Tracheal epithelial cell (primary cell): ENCODE measurements around the gene TRIM47. TPM values are rescaled to one million over a fixed set of nuclear protein-coding genes. Genes with fewer than 3 reads are reported as not detected.

Experiments used
- total RNA-seq: library from RNA; depleted of rRNA; stranded (reverse); fragments of >200 nt; gene quantifications from 2 replicates; pipeline ENCODE4 v1.2.1, GENCODE V29; 2014

The TRIM47 gene, protein sequence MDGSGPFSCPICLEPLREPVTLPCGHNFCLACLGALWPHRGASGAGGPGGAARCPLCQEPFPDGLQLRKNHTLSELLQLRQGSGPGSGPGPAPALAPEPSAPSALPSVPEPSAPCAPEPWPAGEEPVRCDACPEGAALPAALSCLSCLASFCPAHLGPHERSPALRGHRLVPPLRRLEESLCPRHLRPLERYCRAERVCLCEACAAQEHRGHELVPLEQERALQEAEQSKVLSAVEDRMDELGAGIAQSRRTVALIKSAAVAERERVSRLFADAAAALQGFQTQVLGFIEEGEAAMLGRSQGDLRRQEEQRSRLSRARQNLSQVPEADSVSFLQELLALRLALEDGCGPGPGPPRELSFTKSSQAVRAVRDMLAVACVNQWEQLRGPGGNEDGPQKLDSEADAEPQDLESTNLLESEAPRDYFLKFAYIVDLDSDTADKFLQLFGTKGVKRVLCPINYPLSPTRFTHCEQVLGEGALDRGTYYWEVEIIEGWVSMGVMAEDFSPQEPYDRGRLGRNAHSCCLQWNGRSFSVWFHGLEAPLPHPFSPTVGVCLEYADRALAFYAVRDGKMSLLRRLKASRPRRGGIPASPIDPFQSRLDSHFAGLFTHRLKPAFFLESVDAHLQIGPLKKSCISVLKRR
- 16.2 and 46.3 TPM in 2 replicates for total RNA-seq

DNA sequence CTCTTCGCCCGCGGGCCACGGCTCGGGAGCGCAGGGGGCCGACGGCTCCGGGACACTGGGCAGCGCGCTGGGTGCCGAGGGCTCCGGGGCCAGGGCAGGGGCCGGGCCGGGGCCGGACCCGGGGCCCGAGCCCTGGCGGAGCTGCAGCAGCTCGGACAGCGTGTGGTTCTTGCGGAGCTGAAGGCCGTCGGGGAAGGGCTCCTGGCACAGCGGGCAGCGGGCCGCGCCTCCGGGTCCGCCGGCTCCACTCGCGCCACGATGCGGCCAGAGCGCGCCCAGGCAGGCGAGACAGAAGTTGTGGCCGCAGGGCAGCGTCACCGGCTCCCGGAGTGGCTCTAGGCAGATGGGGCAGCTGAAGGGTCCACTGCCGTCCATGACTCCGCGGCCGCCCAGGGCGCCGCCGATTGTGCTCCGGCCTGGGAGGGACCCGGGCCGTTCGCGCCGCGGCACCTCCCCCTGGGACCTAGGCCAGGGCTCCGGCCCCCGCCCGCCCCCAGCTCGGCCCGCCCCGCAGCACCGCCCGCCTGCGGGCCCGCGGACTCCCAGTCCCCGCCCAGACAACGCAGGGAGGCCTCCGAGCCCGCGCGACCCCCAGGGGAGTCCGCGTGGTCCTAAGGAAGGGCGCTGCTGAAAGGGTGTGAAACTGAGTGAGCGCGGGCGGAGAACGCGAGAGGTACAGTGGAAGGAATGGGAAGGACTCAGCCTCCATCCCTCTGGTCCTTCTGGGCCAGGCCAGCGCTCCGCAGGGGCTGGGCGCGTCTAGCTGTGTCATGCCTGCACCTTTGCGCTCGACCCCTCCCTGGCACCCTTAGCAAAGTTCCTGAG lies at the start of gene TRIM47:
TRIM47 (minus strand) TSS at position 408 of the 825 bp plus-strand sequence; CDS start at position 375, 33 bp downstream.

DNA sequence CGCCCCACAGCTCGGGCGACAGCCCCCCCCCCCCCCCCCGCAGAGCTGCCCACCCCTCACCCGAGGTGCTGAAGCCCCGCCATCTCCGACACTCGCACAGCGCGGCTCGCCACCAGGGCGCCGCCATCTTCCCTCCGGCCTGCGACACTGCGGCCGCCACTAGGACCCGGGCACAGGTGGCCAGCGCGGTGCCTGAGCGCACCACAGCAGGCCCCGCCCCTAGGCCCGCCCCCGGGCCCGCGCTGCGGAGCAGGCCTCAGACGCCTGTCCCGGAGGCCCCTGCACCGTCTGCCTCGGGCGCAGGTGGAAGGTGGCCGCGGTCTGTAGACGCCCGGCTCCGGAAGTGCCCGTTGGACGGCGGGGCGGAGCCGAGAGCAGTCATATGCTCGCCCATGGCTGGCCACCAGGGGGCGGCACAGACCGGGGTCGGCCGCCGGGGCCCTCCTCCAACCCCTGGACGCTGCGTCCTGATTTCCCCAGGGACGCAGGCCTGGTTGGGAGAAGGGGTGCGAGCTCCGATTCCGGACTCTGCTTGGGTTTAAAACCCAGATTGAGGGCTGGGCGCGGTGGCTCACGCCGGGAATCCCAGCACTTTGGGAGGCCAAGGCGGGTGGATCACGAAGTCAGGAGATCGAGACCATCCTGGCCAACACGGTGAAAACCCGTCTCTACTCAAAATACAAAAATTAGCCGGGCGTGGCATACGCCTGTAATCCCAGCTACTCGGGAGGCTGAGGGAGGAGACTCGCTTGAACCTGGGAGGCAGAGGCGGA lies 26.6 kb upstream of the TRIM47 start, which contains the start of gene MRPL38:
MRPL38 (minus strand) TSS at position 136 of the 773 bp plus-strand sequence; CDS start at position 127, 9 bp downstream.

DNA sequence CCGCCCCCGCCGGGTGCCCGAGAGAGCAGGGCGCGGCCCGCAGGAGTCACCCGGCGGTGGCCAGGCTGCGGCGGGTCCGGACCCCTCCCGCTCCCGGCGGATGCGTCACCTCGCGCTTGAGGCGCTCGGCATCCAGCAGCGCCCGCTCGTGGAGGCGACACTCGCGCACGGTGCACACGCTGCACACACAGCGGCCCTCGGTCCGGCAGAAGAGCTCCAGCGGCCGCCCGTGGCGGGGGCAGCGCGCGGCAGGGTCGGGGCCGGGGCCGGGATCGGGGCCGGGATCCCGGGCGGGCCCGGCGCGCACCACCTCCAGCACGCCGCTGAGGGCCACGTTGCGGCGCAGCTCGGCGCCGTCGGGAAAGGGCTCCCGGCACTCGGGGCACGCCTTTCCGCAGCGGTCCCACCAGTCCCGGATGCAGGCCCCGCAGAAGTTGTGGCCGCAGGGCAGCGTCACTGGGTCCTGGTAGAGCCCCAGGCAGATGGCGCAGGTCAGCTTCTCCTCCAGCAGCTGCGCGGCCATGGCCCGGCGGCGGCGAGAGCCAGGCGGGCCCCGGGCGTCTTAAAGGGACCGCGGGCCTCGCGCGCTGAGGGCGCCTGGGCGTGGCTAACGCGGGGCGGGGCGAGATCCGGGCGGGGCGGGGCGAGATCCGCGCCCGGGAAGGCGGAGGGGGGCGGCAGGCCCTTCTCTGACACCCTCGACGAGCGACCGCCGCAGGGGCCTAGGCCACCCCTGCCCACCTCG lies 18.2 kb upstream of the TRIM47 start, which contains the start of gene TRIM65:
TRIM65 (minus strand) TSS at position 537 of the 745 bp plus-strand sequence; CDS start at position 523, 14 bp downstream.

DNA sequence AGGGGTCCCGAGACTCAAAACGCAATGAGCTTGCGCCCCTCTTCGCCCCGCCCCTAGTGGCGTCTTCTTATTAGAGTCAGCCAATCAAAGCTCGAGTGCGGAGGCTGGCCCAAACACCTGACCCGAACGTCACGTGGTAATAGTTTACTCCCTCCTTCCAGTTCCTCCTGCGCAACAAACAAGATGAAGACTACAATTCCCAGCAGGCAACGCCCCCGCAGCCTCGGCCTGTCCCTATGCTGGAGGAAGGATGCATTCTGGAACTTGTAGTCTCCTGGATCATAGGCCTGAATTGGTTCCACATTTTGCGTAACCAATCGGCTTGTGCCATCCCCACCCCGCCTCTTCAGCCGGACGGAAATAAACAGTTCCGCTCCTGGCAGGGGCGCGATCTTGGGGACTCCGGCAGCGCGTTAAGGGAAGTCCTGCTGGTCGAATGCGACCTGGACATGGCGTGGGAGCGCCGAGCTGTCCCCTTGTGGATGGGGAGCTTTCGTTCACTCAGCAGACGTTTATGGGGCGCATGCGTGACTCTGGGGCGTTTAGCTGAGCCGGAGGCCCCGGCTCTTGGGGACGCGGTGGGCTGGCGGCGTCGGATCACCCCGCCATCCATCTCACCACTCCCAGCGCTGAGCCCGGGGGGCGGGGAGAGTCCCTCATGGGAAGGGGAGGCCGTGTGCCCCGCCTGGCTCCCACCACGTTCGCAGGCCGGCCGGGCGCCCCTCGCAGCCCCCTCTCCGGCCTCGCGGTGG lies 22.9 kb downstream of the TRIM47 start, which contains the start of gene WBP2:
WBP2 (minus strand) TSS at position 26 of the 752 bp plus-strand sequence. CDS start 38 bp downstream, outside the sequence.

DNA sequence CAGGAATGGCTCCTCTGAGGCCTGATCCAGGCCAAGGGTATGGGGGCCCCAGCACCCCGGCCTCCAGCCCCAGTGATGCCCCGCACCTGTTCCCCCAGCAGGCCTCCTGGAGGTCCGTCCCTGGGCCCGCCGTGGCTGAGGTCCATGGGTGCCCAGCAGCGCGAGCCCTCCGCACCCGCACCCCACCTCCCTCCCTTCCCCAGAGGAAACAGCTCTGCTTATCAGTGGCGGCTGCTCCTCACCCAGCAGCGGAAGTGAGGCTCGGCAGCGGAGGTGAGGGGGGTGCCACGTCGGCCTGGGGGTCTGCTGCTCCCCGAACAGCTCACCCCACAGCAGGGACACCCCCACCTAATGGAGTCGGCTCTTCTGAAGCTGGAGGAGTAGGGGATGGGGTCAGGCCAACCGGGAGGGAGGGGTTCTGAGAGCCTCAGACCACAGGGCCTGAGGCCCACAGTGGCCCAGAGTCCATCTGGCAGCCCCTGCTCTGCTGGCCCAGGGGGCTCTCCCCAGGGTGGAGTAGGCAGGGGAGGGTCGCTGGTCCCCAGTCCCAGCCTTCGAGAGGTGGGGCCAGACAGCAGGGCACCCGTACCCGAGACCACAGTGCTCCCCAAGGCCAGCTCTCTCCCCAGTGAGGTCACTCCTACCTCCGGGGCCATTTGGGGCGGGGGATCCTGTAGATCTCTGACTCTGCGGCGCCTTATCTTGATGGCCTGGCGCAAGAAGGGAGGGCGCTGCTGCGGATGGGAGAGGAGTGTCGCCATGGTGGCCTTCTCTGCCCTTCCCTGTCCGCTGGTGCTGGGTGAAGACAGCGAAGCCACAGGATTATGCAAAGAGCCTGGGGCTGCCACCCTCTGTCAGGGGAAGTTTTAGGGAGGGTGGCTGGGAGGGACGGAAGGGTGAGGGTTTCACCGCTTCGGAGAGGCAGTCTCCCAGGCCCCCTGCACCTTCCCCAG lies 34.5 kb downstream of the TRIM47 start, which contains the start of gene UNC13D:
UNC13D (minus strand) TSS at position 828 of the 953 bp plus-strand sequence; CDS start at position 761, 67 bp downstream.

Other genes with a start within 250 kb of the TRIM47 start
- 0.96 and 2.1 TPM in 2 replicates for gene SMIM5, start 245.1 kb downstream of the TRIM47 start, total RNA-seq
- gene RECQL5, start 211.4 kb downstream of the TRIM47 start, total RNA-seq: 15.4 and 17.5 TPM in 2 replicates
- 46.3 and 67.2 TPM in 2 replicates for gene SAP30BP, start 211.2 kb downstream of the TRIM47 start, total RNA-seq
- gene ITGB4, start 157.1 kb downstream of the TRIM47 start, total RNA-seq: 367 and 716 TPM in 2 replicates
- 26.0 and 43.9 TPM in 2 replicates for gene GALK1, start 113.4 kb downstream of the TRIM47 start, total RNA-seq
- gene UNK, start 93.8 kb downstream of the TRIM47 start, total RNA-seq: 7.5 and 8.3 TPM in 2 replicates
- 6.2 and 7.7 TPM in 2 replicates for gene UNC13D, start 34.2 kb downstream of the TRIM47 start, total RNA-seq
- gene WBP2, start 23.2 kb downstream of the TRIM47 start, total RNA-seq: 18.3 and 24.9 TPM in 2 replicates
- 24.1 and 30.1 TPM in 2 replicates for gene TRIM65, start 18.4 kb upstream of the TRIM47 start, total RNA-seq
- gene MRPL38, start 26.3 kb upstream of the TRIM47 start, total RNA-seq: 29.9 and 39.6 TPM in 2 replicates
- gene FBF1, start 62.5 kb upstream of the TRIM47 start, total RNA-seq: 9.2 and 11.9 TPM in 2 replicates
- gene ACOX1, start 100.6 kb upstream of the TRIM47 start, total RNA-seq: 43.3 and 61.4 TPM in 2 replicates
- gene TEN1, start 100.7 kb upstream of the TRIM47 start, total RNA-seq: 17.6 and 22.4 TPM in 2 replicates
- 0.21 and 1.2 TPM in 2 replicates for gene CDK3, start 122.3 kb upstream of the TRIM47 start, total RNA-seq
- gene EVPL, start 148.7 kb upstream of the TRIM47 start, total RNA-seq: 28.2 and 44.8 TPM in 2 replicates
- 35.9 and 47.3 TPM in 2 replicates for gene SRP68, start 193.9 kb upstream of the TRIM47 start, total RNA-seq
- gene GALR2, start 196.2 kb upstream of the TRIM47 start, total RNA-seq: 0.21 TPM in 1 of 2 replicates, not detected in the other
- gene ZACN, start 200.6 kb upstream of the TRIM47 start, total RNA-seq: not detected in 2 replicates
- gene EXOC7, start 225.2 kb upstream of the TRIM47 start, total RNA-seq: 39.9 and 71.1 TPM in 2 replicates